Measurements from ENCODE around the gene CASP2. TPM values are rescaled to one million over a fixed set of nuclear protein-coding genes. Genes with fewer than 3 reads are reported as not detected.
"Not testable (repeated sequence)": the region's sequence is repeated elsewhere in the genome, so short reads cannot be mapped to it uniquely, and the experiment has no call there.

The CASP2 gene
- polyA plus RNA-seq, 3 donors, result 46.9 to 47.8 (median 47.4) TPM

GRCh38 chr7:143289888-143290287 is 1.7 kb downstream of the CASP2 start:
- not testable (repeated sequence) for DNase-seq (ENCODE audit: low read depth in 3 of 3, low spot score in 2 of 3)

GRCh38 chr7:143290293-143290692 is 2.1 kb downstream of the CASP2 start:
- DNase-seq (ENCODE audit: low read depth in 3 of 3, low spot score in 2 of 3), result no peak

GRCh38 chr7:143292876-143293275 is 4.7 kb downstream of the CASP2 start:
- DNase-seq (ENCODE audit: low read depth in 3 of 3, low spot score in 2 of 3), result no peak

DNA sequence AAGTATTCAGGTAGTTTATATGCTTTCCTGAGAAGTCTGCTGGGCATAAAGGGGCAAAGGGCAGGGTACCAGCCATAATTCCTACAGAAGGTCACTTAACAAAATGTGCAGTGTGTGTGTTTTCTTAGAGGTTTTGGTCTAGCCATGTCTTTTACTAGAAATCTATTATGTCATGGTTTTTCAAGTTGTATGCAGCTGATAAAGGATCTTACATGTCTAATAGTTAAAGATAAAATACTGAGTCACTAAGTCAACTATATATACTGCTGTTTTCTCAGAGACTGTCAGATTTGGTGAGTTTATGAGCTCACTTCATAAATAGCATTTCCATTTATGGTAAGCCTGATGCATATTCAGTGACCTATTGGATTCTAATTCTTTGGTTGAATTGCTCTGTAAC is 7.7 kb downstream of the CASP2 start:
- no peak for DNase-seq (ENCODE audit: low read depth in 3 of 3, low spot score in 2 of 3)

DNA sequence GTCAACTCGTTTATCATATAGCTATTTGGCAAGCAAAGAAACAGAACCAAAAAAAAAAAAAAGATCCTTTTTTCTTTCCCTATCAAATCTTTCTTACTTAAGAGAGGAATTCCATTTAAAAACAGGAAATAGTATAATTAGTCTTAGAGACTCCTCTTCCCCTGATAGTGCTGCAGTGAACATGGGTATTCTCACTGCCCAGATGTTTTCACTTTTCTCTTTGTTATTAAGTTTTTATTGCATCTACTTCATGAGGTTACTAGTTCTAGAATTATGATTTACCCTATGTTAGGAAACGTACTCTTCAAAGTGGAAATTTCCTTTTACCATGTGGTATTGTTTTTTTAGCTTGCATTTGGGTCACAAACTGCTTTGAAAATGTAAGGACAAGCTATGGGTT is 8.5 kb downstream of the CASP2 start:
- no peak for DNase-seq (ENCODE audit: low read depth in 3 of 3, low spot score in 2 of 3)

DNA sequence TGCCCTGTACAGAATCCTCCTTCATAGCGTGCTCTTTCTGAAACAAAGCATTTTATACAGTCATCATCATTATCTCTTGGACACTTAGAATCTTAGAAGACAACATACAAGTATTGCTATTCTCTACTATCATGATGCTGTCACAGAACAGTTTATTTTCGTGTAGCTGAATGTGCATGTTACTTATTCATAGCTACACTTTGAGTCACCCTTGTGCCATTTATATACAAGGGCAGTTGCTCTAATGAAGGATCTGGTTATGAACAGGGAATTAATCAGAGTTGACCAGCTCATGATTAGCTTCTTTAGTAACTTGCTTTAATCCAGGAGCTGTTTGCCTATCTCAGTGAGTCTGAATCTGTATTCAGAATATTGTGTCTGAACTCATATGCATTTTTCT is 11.2 kb downstream of the CASP2 start:
- DNase-seq (ENCODE audit: low read depth in 3 of 3, low spot score in 2 of 3), result no peak

DNA sequence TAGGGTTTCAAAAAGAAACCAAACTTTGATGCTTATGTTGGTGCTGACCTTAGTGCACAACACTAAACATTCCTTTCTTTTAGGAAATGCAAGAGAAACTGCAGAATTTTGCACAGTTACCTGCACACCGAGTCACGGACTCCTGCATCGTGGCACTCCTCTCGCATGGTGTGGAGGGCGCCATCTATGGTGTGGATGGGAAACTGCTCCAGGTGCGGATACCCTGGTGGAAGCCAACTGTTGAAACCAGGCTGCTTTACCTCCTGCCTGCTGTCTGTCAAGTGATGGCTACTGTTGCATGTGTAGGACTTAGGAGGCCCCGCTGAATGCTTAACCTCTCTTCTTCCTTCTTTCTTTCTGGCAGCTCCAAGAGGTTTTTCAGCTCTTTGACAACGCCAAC is 11.7 kb downstream of the CASP2 start:
- no peak for DNase-seq (ENCODE audit: low read depth in 3 of 3, low spot score in 2 of 3)

- DNase-seq (ENCODE audit: low read depth in 3 of 3, low spot score in 2 of 3), result no peak
Measured at GRCh38 chr7:143300959-143301935, 13.1 kb downstream of the CASP2 start.

DNA sequence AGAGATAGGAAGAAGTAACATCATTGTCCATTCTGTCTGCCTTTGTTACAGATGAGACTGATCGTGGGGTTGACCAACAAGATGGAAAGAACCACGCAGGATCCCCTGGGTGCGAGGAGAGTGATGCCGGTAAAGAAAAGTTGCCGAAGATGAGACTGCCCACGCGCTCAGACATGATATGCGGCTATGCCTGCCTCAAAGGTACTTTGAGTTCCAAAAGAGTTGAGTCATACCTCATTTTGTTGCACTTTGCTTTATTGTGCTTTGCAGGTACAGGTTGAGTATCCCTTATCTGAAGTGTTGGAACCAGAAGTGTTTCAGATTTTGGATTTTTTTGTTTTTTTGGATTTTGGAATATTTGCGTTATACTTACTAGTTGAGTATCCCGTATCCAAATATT is 15.6 kb downstream of the CASP2 start:
- DNase-seq (ENCODE audit: low read depth in 3 of 3, low spot score in 2 of 3), result no peak

GRCh38 chr7:143304938-143305337 is 16.8 kb downstream of the CASP2 start:
- DNase-seq (ENCODE audit: low read depth in 3 of 3, low spot score in 2 of 3), result no peak

- no peak for DNase-seq (ENCODE audit: low read depth in 3 of 3, low spot score in 2 of 3)
Measured at GRCh38 chr7:143305423-143306070, 17.4 kb downstream of the CASP2 start.

GRCh38 chr7:143308632-143309031 is 20.5 kb downstream of the CASP2 start:
- DNase-seq (ENCODE audit: low read depth in 3 of 3, low spot score in 2 of 3), result no peak

DNA sequence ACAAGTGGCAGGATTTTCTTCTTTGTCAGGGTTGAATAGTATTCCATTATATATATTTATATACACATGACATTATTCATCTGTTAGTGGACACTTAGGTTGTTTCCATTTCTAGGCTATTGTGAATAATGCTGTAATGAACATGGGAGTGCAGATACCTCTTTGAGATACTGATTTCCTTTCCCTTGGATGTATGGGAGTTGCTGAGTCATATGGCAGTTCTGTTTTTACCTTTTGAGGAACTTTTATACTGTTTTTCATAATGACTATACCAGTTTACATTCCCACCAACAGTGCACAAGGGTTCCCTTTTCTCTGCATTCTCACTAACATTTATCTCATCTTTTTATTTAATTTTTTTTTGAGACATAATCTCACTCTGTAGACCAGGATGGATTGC is 26.0 kb downstream of the CASP2 start:
- DNase-seq (ENCODE audit: low read depth in 3 of 3, low spot score in 2 of 3), result no peak

DNA sequence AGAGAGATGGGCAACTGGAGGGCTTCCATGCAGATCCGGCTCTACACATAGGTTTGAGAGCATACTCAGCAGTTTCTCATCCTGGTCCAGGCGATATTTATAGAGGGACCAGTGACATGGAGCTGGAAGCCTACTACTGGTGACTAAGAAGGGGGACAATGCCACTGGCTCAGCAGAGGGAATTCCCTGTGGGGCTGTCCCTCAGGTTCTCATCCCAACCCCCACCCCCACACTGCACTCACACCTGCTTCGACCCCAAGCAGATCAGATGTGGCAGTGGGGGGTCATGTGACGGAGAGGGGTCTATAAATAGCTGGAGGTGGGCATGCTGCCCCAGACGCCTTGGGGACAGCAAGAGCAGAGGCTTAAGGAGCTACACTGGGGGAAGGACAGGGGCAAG is 27.6 kb downstream of the CASP2 start, which contains the start of gene CLCN1:
Gene CLCN1, plus strand, starts transcription at position 336 of the 400 bp plus-strand sequence. CDS start 102 bp downstream, outside the sequence.
- DNase-seq (ENCODE audit: low read depth in 3 of 3, low spot score in 2 of 3), result no peak

DNA sequence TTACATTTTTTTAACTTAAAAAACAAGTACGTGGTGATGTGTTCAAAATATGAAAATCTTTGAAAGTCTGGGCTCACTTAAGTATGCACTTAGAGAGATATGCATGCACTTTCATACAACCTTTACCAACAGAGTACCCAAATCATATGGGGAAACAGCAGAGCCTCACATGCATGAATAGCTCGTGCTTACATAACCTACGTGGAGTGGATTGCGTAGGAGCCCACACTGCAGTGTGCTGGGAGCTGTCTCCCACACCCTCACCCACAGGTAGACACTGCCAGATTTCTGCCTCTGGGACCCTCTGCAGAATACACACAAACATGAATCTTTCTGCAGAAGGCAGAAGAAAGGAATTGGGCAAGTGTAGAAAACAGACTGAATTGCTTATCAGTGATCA is 28.3 kb downstream of the CASP2 start:
- DNase-seq (ENCODE audit: low read depth in 3 of 3, low spot score in 2 of 3), result no peak

DNA sequence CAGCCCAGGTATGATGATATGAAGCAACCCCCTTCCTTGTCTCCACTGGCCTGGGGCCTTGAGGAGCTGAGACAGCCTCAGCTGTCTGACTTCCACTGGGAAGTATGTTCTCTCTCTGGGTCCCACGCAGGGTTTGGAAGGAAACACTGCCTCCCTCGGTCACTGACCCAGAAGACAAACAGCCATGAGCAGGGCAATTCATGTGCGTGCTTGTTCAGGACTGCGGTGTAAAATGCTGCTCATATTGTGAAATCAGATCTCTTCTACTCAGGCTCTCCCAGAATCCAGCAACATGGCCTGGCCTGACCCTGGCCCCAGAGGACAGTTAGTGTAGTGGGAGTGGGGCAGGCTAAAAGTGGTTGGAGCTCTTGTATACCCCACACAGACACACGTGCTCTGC is 30.5 kb downstream of the CASP2 start:
- no peak for DNase-seq (ENCODE audit: low read depth in 3 of 3, low spot score in 2 of 3)

DNA sequence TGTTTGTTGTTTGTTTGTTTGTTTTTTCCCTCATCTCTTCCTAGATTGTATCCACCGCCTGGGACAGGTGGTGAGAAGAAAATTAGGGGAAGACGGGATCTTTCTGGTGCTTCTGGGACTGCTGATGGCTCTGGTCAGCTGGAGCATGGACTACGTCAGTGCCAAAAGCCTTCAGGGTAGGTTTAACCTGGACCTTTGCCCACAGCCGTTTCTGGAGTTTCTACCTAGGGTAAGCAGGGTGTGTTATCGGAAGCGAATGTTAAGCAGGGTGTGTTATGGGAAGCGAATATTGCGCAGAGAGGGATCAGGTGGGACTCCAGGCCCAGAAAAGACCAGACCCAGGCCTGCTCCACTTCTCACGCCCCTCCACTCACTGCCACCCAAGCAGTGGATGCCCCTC is 32.5 kb downstream of the CASP2 start:
- DNase-seq (ENCODE audit: low read depth in 3 of 3, low spot score in 2 of 3), result no peak

DNA sequence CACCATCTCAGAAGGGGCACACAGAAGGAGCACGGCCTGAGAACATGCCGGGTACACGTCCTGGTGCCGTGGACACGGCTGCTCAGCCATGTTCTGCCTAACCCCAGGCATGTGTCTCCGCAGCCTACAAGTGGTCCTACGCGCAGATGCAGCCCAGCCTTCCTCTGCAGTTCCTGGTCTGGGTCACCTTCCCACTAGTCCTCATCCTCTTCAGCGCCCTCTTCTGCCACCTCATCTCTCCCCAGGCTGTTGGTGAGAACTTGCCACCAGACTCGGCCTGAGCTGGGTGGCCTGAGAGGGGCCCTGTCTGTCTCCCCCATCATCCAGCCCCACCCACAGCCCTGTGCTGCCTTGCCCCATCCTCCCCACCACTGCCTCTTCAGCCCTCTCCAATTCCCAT is 33.1 kb downstream of the CASP2 start:
- DNase-seq (ENCODE audit: low read depth in 3 of 3, low spot score in 2 of 3), result no peak

DNA sequence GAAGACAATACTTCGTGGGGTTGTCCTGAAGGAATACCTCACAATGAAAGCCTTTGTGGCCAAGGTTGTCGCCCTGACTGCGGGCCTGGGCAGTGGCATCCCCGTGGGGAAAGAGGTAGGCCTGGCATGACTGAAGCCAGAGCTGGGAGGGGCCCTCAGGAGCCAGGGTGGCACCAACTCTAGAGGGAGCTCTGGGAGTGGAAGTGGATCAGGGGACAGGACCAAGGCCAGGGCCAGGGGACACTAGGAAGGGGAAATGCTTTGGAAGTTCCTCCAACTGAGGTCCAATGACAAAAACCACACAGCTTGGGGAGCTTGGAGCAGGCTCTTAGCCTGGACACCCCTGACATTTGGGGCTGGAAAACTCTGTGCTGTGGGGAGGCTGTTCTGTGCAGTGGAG is 33.6 kb downstream of the CASP2 start:
- no peak for DNase-seq (ENCODE audit: low read depth in 3 of 3, low spot score in 2 of 3)

DNA sequence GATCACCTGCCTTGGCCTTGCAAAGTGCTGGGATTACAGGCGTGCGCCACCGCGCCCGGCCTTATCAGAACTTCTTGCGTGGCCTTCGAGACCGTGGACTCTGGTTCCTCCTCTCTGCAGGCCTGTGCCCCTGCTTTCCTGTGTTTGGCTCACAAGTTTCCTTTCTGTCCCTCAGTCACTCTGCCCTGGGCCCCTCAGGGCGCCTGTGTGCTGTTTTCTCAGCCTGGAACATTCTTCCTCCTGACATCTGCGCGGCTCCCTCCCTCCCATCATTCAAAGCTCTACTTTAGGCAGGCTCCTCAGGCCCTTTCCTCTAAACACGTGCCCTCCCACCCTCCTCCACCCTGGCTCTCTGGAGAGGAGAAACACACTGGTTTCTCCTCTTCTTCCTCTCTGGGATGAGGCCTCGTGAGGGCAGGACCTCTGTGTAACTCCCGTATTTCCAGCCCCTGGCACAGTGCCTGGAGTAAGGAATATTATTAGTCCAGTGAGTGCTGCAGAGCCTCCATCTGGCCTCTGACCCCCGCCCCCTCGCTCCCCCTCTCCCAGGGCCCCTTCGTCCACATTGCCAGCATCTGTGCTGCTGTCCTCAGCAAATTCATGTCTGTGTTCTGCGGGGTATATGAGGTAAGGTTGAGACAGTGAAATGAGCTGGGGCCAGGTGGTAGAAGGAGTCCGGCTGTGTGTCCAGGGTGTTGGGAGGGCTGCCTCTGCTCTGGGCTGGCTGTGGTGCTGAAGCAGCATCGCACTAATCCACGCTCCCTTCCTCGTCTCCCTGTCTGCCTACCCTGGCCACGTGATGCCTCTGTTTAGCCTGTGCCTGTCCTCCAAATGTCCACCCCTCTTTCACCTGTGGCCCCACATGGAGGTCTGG is 34.8 kb downstream of the CASP2 start:
- DNase-seq (ENCODE audit: low read depth in 3 of 3, low spot score in 2 of 3), result no peak

DNA sequence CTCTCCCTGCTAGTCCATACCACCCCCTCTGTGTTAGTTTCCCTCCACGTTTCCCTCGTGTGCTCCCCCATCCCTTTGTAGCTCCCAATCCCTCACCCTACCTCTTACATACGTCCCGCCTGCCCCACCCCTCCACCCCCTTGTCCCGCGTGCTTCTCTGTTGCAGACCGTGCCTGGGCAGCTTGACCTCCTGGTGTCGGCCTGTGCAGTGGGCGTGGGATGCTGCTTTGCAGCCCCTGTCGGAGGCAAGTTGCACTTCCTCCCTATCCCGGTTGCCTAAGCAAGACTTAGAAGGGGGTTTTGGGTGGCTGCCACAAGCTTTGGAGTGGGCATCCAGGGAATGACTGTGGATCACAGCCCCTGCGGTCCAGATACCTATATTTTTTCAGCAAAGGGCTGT is 35.5 kb downstream of the CASP2 start:
- DNase-seq (ENCODE audit: low read depth in 3 of 3, low spot score in 2 of 3), result no peak

All from right renal cortex interstitium (tissue), 3 donors.